IMR-90 (cell line): Measurements from ENCODE around the gene CMSS1. TPM values are rescaled to one million over a fixed set of nuclear protein-coding genes. Genes with fewer than 3 reads are reported as not detected.

Experiments
- ATAC-seq: fragments of 200-7000 bp; cut with Tn5 transposase; 2 replicates; pipeline ENCODE4 v1.9.1; 2020; ENCODE audit warnings: low read depth, mild to moderate bottlenecking, moderate library complexity
- BruUV-seq: library from RNA; stranded (reverse); fragments of 400-500 nt; replicated peaks from 2 replicates; lab custom pipeline; 2021; lab: Mats Ljungman, UMichigan
- CTCF ChIA-PET: fragments of 300-600 bp; formaldehyde crosslinking; extraction: SDS; loops from one replicate; lab custom pipeline; 2021; ENCODE audit warnings: antibody characterized with exemption; lab: Yijun Ruan, JAX
- POLR2A ChIA-PET: fragments of 300-600 bp; sonication (Branson Sonifier 250); formaldehyde crosslinking; loops from one replicate; lab custom pipeline; 2022; ENCODE audit warnings: antibody characterized with exemption; ENCODE audit not compliant: unreplicated experiment; lab: Charles Lee
- DNase-seq: peaks from one replicate; pipeline ENCODE4 v3.0.0; 2013
- H2AFZ ChIP-seq: replicated peaks from 2 replicates; pipeline ENCODE3; 2013; ENCODE audit warnings: low read length, mild to moderate bottlenecking; ENCODE audit not compliant: poor library complexity
- H2AK5ac ChIP-seq: 2 replicates; pipeline ENCODE4 v1.6.1; 2013; ENCODE audit warnings: low read depth, low read length, inconsistent platforms
- H2AK9ac ChIP-seq: replicated peaks from 2 replicates; pipeline ENCODE3; 2013; ENCODE audit warnings: mild to moderate bottlenecking, low read depth, low read length, moderate library complexity; ENCODE audit not compliant: poor library complexity
- H2BK120ac ChIP-seq: 2 replicates; pipeline ENCODE4 v1.6.1; 2013; ENCODE audit warnings: low read depth, low read length, inconsistent platforms
- H2BK15ac ChIP-seq: 3 replicates; pipeline ENCODE4 v1.6.1; 2013; ENCODE audit warnings: low read depth, low read length, inconsistent platforms
- H2BK20ac ChIP-seq: 2 replicates; pipeline ENCODE4 v1.6.1; 2013; ENCODE audit warnings: low read depth, mild to moderate bottlenecking, inconsistent platforms, low read length, moderate library complexity
- H2BK5ac ChIP-seq: 2 replicates; pipeline ENCODE4 v1.6.1; 2013; ENCODE audit warnings: mild to moderate bottlenecking, low read depth, low read length, inconsistent platforms; ENCODE audit not compliant: poor library complexity, severe bottlenecking
- H3K14ac ChIP-seq: replicated peaks from 2 replicates; pipeline ENCODE4 v1.6.1; 2013; ENCODE audit warnings: low read depth, low read length, inconsistent platforms
- H3K18ac ChIP-seq: 2 replicates; pipeline ENCODE4 v1.6.1; 2013; ENCODE audit warnings: low read depth, low read length, control low read depth
- H3K23ac ChIP-seq: 2 replicates; pipeline ENCODE4 v1.6.1; 2013; ENCODE audit warnings: low read depth, low read length, inconsistent platforms
- H3K27ac ChIP-seq: 2 replicates; pipeline ENCODE4 v1.5.1; 2013; ENCODE audit warnings: mild to moderate bottlenecking, control low read depth, low read length; ENCODE audit not compliant: insufficient read depth
- H3K27me3 ChIP-seq: 2 replicates; pipeline ENCODE4 v1.6.1; 2013; ENCODE audit warnings: low read length; ENCODE audit not compliant: control insufficient read depth, insufficient read depth
- H3K36me3 ChIP-seq: 2 replicates; pipeline ENCODE4 v1.6.1; 2013; ENCODE audit warnings: low read length, mixed read lengths; ENCODE audit not compliant: control insufficient read depth, insufficient read depth
- H3K4ac ChIP-seq: 2 replicates; pipeline ENCODE4 v1.6.1; 2013; ENCODE audit warnings: low read depth, low read length, inconsistent platforms
- H3K4me1 ChIP-seq: 2 replicates; pipeline ENCODE4 v1.6.1; 2013; ENCODE audit warnings: low read length, mixed read lengths; ENCODE audit not compliant: control insufficient read depth, insufficient read depth
- H3K4me2 ChIP-seq: 2 replicates; pipeline ENCODE4 v1.6.1; 2013; ENCODE audit warnings: low read depth, mild to moderate bottlenecking, control low read depth, low read length, moderate library complexity
- H3K4me3 ChIP-seq: 2 replicates; pipeline ENCODE4 v1.5.1; 2013; ENCODE audit warnings: low read depth, mild to moderate bottlenecking, control low read depth, low read length, moderate library complexity; ENCODE audit not compliant: insufficient read depth
- H3K56ac ChIP-seq: 2 replicates; pipeline ENCODE4 v1.6.1; 2013; ENCODE audit warnings: low read length, inconsistent platforms; ENCODE audit not compliant: insufficient read depth; ENCODE audit errors: extremely low read depth
- H3K79me1 ChIP-seq, 2 experiments: 2 replicates each; pipeline ENCODE4 v1.6.1; 2013; ENCODE audit warnings: low read length in 2 of 2, inconsistent platforms in 1 of 2, low read depth in 1 of 2
- H3K9ac ChIP-seq: 2 replicates; pipeline ENCODE4 v1.6.1; 2013; ENCODE audit warnings: low read depth, low read length, control low read depth
- H3K9me1 ChIP-seq: 2 replicates; pipeline ENCODE4 v1.6.1; 2013; ENCODE audit warnings: low read length, inconsistent platforms; ENCODE audit not compliant: insufficient read depth
- H3K9me3 ChIP-seq: 2 replicates; pipeline ENCODE4 v1.6.1; 2013; ENCODE audit warnings: low read length; ENCODE audit not compliant: control insufficient read depth, insufficient read depth
- H4K20me1 ChIP-seq: 2 replicates; pipeline ENCODE4 v1.6.1; 2013; ENCODE audit warnings: low read length, inconsistent platforms; ENCODE audit not compliant: insufficient read depth
- H4K5ac ChIP-seq: 2 replicates; pipeline ENCODE4 v1.6.1; 2013; ENCODE audit warnings: mild to moderate bottlenecking, low read depth, low read length, control low read depth
- H4K8ac ChIP-seq, 2 experiments: 2 replicates each; pipeline ENCODE4 v1.6.1; 2013; ENCODE audit warnings: low read depth in 2 of 2, low read length in 2 of 2, control low read depth in 1 of 2, inconsistent platforms in 1 of 2
- H4K91ac ChIP-seq: 2 replicates; pipeline ENCODE4 v1.6.1; 2013; ENCODE audit warnings: low read depth, low read length, inconsistent platforms; ENCODE audit not compliant: insufficient read depth
- CEBPB ChIP-seq: IDR thresholded peaks from 2 replicates; pipeline ENCODE4 v1.6.1; 2012; ENCODE audit warnings: low read depth, low read length, improper control_type of control experiment
- NFE2L2 ChIP-seq: fragments of 150-350 bp; IDR thresholded peaks from 2 replicates; pipeline ENCODE4 v1.6.1; 2016; ENCODE audit warnings: low read depth, mild to moderate bottlenecking, low read length
- WGBS, 2 experiments: methylation state at CpG; one replicate each; pipeline versions ENCODE4 v1.1.5 to v1.1.7; 2013; ENCODE audit warnings: missing lambda C conversion rate in 2 of 2; ENCODE audit not compliant: insufficient read length in 1 of 2; ENCODE audit errors: extremely low coverage in 2 of 2; 5-methylcytosine and 5-hydroxymethylcytosine counted together
- dilution Hi-C: fragments of 300-500 bp; cut with HindIII; formaldehyde crosslinking; loops from one replicate; pipeline ENCODE4 v1.14.3; 2018; ENCODE audit warnings: low sequenced_read_pairs; ENCODE audit not compliant: unreplicated experiment
- in situ Hi-C: fragments of 300-500 bp; cut with MboI; formaldehyde crosslinking; loops from 3 replicates; pipeline ENCODE4 v1.14.3; 2019; ENCODE audit warnings: low sequenced_read_pairs, inconsistent platforms, mixed read lengths
- intact Hi-C: fragments of 100-400 bp; cut with micrococcal nuclease; formaldehyde crosslinking; loops from 2 replicates; pipeline ENCODE4 v1.10.0; 2022
- polyA plus RNA-seq, 3 experiments: library from polyadenylated mRNA; depleted of rRNA; stranded (reverse); fragments of >200 nt; gene quantifications; 2 replicates each; pipeline ENCODE4 v1.2.3, GENCODE V29; 2012; ENCODE audit warnings: low replicate concordance in 1 of 3
- total RNA-seq: library from RNA; depleted of rRNA; stranded (reverse); fragments of >200 nt; gene quantifications from 2 replicates; pipeline ENCODE4 v1.2.3, GENCODE V29; 2012

CMSS1 gene
- total and polyA plus RNA-seq, 2 of the 4 experiments (the other 2 are of a cell fraction): 12.5 to 13.6 TPM

DNA sequence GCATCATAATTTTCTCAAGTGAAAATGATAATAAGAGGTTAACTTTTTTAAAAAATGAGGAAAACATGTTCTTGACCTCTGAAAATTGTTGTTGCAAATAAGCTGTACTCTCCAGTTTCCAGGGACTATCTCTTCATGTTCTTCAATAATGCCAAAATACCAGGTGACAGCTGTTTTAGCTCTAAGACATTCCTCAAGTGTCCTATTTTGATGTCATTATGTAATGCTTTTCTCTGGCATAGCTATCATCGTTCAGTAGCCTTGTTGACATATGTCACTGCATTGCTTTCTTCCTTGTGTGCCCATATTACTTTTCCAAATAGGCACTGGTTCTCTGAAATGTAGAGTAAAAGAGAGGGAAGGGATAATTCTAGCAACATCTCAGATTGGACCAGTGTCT is 302.4 kb downstream of the CMSS1 start:
- Histone ChIP-seq H2BK20ac (no peak overlapping the region), H3K23ac (no peak overlapping the region), H3K27me3 (no peaks in the 10 kb centered on the region), H3K79me1 (no peaks in the 10 kb centered on the region), H3K4me3 (no peak overlapping the region), H4K91ac (no peak overlapping the region), H2BK120ac (no peak overlapping the region), H3K18ac (no peak overlapping the region), H3K14ac (no peak overlapping the region), H3K27ac (no peak overlapping the region), H2BK15ac (no peak overlapping the region), H3K4me2 (no peak overlapping the region), H3K56ac (no peak overlapping the region), H3K9me3 (no peaks in the 10 kb centered on the region), H3K9me1 (peaks cover 3% of the 10 kb centered on the region; the same call in 1 of the 2 replicates), H4K20me1 (no peaks in the 10 kb centered on the region), H3K36me3 (no peaks in the 10 kb centered on the region), H2AK5ac (no peak overlapping the region), H2AFZ (no peak overlapping the region), H3K9ac (no peak overlapping the region), H3K4ac (no peak overlapping the region), H2BK5ac (no peak overlapping the region), H2AK9ac (no peak overlapping the region), H3K4me1 (0 out of 2 replicates have a peak, but pooled peaks cover 2% of the 10 kb centered on the region), H4K8ac (no peak overlapping the region), H4K5ac (no peak overlapping the region)
- no CpG with 5 or more reads among the region's 1 CpG for WGBS, 2 experiments
- CTCF ChIA-PET: no interaction called here
- in situ Hi-C loops (no loop called here), dilution Hi-C loops (no loop called here), intact Hi-C loops (no loop called here)
- DNase-seq (no peak), ATAC-seq (no peak)
- TF ChIP-seq CEBPB: no peak
- no peak for TF ChIP-seq NFE2L2
- BruUV-seq: no TSS peak
- POLR2A ChIA-PET: no interaction called here
